B cell (primary cell): ENCODE measurements around the gene GSG1L.

ENCODE experiments used
- EZH2 ChIP-seq: IDR thresholded peaks from 2 replicates; pipeline ENCODE4 v1.6.1; 2012; ENCODE audit warnings: borderline replicate concordance, low read depth, mild to moderate bottlenecking, moderate library complexity, low read length; ENCODE audit not compliant: insufficient read depth, poor library complexity, severe bottlenecking
- TF ChIP-seq, protein P1 (sequence below): fragments of 200-600 bp; IDR thresholded peaks from one replicate; pipeline ENCODE4 v1.8.0; 2022; ENCODE audit warnings: antibody characterized with exemption, mild to moderate bottlenecking

DNA sequence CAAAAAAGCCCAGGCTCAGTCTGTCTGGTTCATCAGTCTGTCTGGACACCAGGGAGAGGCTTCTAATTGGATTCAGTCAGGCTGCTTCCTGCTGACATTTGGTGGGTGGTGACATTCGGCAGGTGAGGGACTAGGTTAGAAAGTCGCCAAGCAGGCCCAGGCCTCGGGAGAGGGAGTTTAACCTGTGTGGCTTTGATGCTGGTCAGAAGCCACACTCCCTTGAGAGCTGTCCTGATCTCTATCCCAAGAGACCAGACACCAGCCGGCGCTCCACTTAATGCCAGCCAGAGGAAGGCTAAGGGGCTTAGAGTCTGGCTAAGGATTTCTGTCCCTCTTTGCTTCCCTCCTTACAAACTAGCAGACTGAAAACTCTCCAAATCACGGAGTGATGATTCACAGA is 135.0 kb downstream of the GSG1L start:
- TF ChIP-seq, protein P1, sequence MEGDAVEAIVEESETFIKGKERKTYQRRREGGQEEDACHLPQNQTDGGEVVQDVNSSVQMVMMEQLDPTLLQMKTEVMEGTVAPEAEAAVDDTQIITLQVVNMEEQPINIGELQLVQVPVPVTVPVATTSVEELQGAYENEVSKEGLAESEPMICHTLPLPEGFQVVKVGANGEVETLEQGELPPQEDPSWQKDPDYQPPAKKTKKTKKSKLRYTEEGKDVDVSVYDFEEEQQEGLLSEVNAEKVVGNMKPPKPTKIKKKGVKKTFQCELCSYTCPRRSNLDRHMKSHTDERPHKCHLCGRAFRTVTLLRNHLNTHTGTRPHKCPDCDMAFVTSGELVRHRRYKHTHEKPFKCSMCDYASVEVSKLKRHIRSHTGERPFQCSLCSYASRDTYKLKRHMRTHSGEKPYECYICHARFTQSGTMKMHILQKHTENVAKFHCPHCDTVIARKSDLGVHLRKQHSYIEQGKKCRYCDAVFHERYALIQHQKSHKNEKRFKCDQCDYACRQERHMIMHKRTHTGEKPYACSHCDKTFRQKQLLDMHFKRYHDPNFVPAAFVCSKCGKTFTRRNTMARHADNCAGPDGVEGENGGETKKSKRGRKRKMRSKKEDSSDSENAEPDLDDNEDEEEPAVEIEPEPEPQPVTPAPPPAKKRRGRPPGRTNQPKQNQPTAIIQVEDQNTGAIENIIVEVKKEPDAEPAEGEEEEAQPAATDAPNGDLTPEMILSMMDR = no peak
- no peak for TF ChIP-seq EZH2
